ENCODE results near the gene GYS1.

GYS1 gene

DNA sequence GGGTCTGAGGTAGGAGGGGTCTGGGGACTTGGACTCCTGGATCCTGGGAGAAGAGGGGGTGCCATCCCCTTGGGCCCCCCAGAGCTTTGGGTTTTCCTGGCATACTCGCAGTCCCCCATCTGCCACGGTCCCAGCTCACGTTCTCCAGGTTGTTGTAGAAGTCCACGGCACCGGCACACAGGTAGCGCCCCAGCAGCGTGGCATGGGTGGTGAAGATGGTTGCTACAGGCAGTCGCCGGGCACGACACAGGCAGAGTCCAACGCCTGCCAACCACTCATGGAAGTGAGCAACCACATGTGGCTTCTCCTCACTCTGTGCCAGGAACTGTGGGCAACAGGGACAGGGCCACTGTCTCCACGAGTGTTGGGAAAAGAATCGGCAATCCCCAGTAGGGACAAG, 7.4 kb downstream of the GYS1 start:
- no peaks in the 10 kb centered on the region for H3K36me3 ChIP-seq (ENCODE audit: low read length)
- H3K9ac ChIP-seq (ENCODE audit: low read length) = no peak overlapping the region
- H3K4me3 ChIP-seq (ENCODE audit: insufficient read depth, low read length, poor library complexity, severe bottlenecking) = no peak overlapping the region
- H3K27me3 ChIP-seq (ENCODE audit: low read length) = no peaks in the 10 kb centered on the region
- no peaks in the 10 kb centered on the region for H3F3A ChIP-seq (ENCODE audit: insufficient read depth)
- no peaks in the 10 kb centered on the region for H4K20me1 ChIP-seq (ENCODE audit: low read depth, low read length)
- no peaks in the 10 kb centered on the region for H3K79me2 ChIP-seq (ENCODE audit: insufficient read depth, low read length)
- no peak overlapping the region for H3K27ac ChIP-seq (ENCODE audit: low read depth, low read length)
- H3K9me3 ChIP-seq (ENCODE audit: insufficient read depth, low read length) = no peaks in the 10 kb centered on the region
- H3K4me2 ChIP-seq (ENCODE audit: low read depth, low read length, poor library complexity, severe bottlenecking) = no peak overlapping the region
- no peak overlapping the region for H2AFZ ChIP-seq (ENCODE audit: low read depth, low read length, severe bottlenecking)
- TF ChIP-seq, protein P1, sequence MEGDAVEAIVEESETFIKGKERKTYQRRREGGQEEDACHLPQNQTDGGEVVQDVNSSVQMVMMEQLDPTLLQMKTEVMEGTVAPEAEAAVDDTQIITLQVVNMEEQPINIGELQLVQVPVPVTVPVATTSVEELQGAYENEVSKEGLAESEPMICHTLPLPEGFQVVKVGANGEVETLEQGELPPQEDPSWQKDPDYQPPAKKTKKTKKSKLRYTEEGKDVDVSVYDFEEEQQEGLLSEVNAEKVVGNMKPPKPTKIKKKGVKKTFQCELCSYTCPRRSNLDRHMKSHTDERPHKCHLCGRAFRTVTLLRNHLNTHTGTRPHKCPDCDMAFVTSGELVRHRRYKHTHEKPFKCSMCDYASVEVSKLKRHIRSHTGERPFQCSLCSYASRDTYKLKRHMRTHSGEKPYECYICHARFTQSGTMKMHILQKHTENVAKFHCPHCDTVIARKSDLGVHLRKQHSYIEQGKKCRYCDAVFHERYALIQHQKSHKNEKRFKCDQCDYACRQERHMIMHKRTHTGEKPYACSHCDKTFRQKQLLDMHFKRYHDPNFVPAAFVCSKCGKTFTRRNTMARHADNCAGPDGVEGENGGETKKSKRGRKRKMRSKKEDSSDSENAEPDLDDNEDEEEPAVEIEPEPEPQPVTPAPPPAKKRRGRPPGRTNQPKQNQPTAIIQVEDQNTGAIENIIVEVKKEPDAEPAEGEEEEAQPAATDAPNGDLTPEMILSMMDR (IDR thresholded peaks at IDR 0.05; ENCODE audit: insufficient read depth, low read length, poor library complexity, severe bottlenecking) = no peak
- TF ChIP-seq EZH2phosphoT487 (conservative IDR thresholded peaks at IDR 0.05; ENCODE audit: low read length) = no peak
- H3K9me2 ChIP-seq (replicated peaks; ENCODE audit: insufficient read depth, low read length) = no peaks in the 10 kb centered on the region

DNA sequence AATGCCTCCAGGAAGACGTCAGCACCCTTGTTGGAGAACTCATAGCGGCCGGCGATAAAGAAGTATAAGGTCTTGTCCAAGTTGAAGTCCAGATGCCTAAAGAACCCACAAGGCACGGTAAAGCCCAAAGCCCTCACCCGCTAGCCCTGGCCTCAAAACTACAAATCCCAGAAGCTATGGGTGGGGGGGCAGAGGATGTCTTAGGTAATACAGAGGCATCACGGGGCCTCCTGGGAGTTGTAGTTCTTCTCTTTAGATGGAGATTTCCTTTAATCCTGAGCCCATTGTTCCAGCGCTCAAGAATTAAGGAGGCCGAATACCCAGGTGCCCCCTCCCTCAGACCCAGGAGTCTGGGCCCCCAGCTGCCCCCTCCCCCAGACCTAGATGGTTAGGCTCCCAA, 10.8 kb downstream of the GYS1 start:
- Histone ChIP-seq H3K4me3 (ENCODE audit: insufficient read depth, low read length, poor library complexity, severe bottlenecking) (no peak overlapping the region), H3F3A (ENCODE audit: insufficient read depth) (no peaks in the 10 kb centered on the region), H3K27me3 (ENCODE audit: low read length) (no peaks in the 10 kb centered on the region), H4K20me1 (ENCODE audit: low read depth, low read length) (no peaks in the 10 kb centered on the region), H3K9me3 (ENCODE audit: insufficient read depth, low read length) (no peaks in the 10 kb centered on the region), H3K9ac (ENCODE audit: low read length) (no peak overlapping the region), H3K9me2 (replicated peaks; ENCODE audit: insufficient read depth, low read length) (no peaks in the 10 kb centered on the region), H2AFZ (ENCODE audit: low read depth, low read length, severe bottlenecking) (no peak overlapping the region), H3K27ac (ENCODE audit: low read depth, low read length) (no peak overlapping the region), H3K79me2 (ENCODE audit: insufficient read depth, low read length) (no peaks in the 10 kb centered on the region), H3K36me3 (ENCODE audit: low read length) (no peaks in the 10 kb centered on the region), H3K4me2 (ENCODE audit: low read depth, low read length, poor library complexity, severe bottlenecking) (no peak overlapping the region)
- TF ChIP-seq EZH2phosphoT487 (conservative IDR thresholded peaks at IDR 0.05; ENCODE audit: low read length) = no peak
- TF ChIP-seq, protein P1 (IDR thresholded peaks at IDR 0.05; ENCODE audit: insufficient read depth, low read length, poor library complexity, severe bottlenecking) = no peak

DNA sequence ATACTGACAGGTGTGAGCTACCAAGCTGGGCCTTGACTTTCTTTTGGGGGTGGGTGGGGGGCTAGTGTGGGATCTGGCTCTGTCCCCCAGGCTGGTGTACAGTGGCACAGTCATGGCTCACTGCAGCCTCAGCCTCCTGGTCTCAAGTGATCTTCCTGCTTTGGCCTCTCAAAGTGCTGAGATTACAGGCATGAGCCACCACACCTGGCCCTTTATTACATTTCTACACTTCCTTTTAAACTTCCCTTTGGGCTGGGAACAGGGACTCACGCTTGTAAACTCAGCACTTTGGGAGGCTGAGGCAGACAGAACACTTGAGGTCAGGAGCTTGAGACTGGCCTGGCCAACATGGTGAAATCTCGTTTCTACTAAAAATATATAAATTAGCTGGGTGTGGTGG, 16.0 kb downstream of the GYS1 start:
- Histone ChIP-seq H3K36me3 (ENCODE audit: low read length) (no peaks in the 10 kb centered on the region), H4K20me1 (ENCODE audit: low read depth, low read length) (no peaks in the 10 kb centered on the region), H3K27me3 (ENCODE audit: low read length) (no peaks in the 10 kb centered on the region), H3F3A (ENCODE audit: insufficient read depth) (no peaks in the 10 kb centered on the region), H3K4me3 (ENCODE audit: insufficient read depth, low read length, poor library complexity, severe bottlenecking) (no peak overlapping the region), H3K9me3 (ENCODE audit: insufficient read depth, low read length) (no peaks in the 10 kb centered on the region), H3K79me2 (ENCODE audit: insufficient read depth, low read length) (no peaks in the 10 kb centered on the region), H3K9ac (ENCODE audit: low read length) (no peak overlapping the region), H3K9me2 (replicated peaks; ENCODE audit: insufficient read depth, low read length) (no peaks in the 10 kb centered on the region), H2AFZ (ENCODE audit: low read depth, low read length, severe bottlenecking) (no peak overlapping the region), H3K27ac (ENCODE audit: low read depth, low read length) (no peak overlapping the region), H3K4me2 (ENCODE audit: low read depth, low read length, poor library complexity, severe bottlenecking) (no peak overlapping the region)
- no peak for TF ChIP-seq EZH2phosphoT487 (conservative IDR thresholded peaks at IDR 0.05; ENCODE audit: low read length)
- TF ChIP-seq, protein P1 (IDR thresholded peaks at IDR 0.05; ENCODE audit: insufficient read depth, low read length, poor library complexity, severe bottlenecking) = no peak

All from SU-DHL-6 (cell line).